Embryonic facial prominence (tissue), 1 donor: ENCODE measurements around the gene RNF227.
A peak's percentile ranks its signal among the peaks of the same experiment; 100 is the strongest.

ENCODE experiments used
- DNase-seq: peaks from one replicate; pipeline ENCODE4 v3.0.0-alpha.2; 2016; ENCODE audit errors: extremely low spot score

The RNF227 gene

GRCh38 chr17:7930841-7931631 lies 14.9 kb upstream of the RNF227 start:
- DNase-seq = no peak

DNA sequence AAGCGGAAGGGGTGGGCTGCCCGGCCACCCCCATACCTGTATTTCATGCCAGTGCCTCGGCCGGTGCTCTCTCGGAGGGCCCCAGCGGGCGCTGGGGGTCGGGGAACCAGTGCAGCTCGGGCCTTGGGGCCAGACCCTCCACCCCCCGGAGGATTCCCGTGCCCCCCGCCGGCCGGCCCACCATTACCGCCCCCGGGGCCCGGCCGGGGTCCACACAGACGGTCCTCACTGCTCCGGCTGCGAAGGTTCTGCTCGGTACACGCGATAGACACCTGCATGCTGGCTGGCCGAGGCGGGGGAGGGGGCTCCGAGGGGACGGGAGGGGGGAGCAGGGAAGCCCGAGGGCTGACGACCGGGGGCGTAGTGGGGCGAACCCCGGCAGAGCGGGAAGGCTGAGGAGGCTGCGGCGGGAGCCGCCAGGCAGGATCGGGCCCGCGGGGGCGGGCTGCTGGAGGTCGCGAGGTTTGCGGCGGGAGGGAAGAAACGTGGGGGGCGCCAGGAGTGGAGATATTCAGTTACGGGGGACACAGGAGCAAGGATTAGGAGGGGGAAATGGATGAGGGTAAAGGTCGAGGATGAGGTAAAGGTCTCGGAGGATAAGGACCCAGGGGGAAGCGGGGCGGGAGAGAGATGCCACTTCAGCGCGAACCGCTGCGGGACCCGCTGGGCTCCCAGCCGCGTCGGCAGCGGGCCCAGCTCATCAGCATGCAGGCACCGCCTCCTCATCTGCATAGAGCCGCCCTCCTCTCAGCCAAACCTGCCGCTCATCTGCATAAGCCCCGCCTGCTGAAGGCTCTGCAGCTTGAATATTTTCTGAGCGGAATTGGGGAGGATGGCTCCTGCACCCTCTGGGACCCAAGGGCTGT lies 13.3 kb upstream of the RNF227 start, which contains the start of gene KCNAB3:
TSS of gene KCNAB3 (minus strand) at position 699 of the 866 bp plus-strand sequence. CDS start at position 278, 421 bp downstream.
- DNase-seq = peak; percentile 78

DNA sequence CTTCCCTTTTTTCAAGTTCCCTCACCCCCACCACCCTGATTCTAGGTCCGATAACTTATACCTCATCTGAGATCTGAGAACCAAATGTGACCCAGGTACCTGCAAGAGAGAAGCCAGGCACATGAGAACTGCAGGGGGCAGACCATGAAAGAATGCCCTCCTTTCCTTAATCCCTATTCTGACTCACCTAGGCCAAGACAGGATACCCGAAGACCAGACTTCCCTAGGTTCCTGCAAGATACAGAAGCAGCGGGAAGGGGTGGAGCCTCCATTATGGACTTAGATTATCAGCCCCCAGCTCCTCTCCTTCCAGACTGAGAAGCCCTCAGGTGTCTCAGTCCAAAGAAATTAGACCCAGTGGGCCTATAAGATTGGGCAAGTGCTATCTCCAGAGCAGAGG lies 11.5 kb upstream of the RNF227 start:
- DNase-seq = no peak

DNA sequence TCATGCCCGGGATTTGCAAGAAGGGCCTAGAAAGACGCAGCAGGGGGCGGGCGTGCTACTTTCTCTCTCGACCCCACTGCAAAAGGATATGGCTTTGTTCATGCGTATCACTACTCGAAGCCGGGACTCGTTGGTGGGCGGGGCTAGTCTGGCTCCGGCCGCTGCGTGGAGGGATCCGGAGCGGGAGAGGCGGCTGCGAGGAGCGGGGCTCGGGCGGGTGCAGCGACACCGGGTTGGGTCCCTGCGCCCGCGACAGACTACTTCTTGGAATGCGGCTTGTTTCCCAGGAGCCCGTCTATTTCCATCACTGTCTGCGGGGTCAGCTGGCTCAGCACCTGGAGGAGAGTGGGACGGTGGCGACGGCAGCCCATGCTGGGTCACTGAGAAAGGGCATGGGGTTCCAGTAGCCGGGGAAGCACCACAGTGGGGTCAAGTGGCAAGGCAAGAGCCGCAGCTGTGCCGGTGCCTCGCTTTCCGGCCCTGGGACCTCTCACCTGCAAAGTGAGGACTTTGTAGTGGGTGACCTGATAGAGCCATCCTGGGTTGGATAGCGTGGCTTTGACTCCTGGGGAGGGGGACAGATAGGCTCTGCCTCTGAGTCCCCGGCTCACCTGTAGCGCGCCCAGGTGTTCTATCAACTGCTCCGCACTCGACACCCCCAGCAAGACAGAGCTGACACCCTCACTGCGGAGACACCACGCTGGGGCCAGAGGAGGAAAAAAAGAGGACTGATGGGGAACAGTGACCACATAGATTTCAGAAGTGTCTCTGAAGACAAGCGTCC lies 6.9 kb upstream of the RNF227 start:
- DNase-seq = peak; percentile 84

- DNase-seq = no peak
Observed at GRCh38 chr17:7922269-7922844, 6.3 kb upstream of the RNF227 start.

DNA sequence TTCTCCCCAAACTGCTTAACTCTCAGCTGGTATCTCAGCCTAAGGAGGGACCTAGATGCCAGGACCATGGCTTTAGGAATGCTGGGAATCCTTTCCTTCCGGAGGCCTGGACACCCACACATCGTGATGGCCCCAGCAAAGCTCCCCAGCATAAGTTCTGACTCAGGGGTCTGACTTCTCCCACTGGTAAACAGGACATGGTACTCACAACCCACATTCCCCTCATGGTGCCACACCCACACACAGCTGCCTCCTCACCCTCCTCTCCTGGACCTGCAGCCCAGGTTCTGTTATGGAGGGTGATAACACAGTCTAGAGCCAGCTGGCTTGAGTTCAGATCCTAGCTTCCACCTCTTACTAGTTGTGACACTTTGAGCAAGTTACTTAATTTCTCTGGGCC lies 719 bp upstream of the RNF227 start:
- no peak for DNase-seq

- no peak for DNase-seq
Observed at GRCh38 chr17:7916385-7916682, 245 bp upstream of the RNF227 start.

- DNase-seq = no peak
Observed at GRCh38 chr17:7915179-7915610, 894 bp downstream of the RNF227 start.

- no peak for DNase-seq
Observed at GRCh38 chr17:7912927-7913524, 3.1 kb downstream of the RNF227 start.

- no peak for DNase-seq
Observed at GRCh38 chr17:7911116-7911515, 5.0 kb downstream of the RNF227 start.

- no peak for DNase-seq
Observed at GRCh38 chr17:7910711-7911110, 5.4 kb downstream of the RNF227 start.

GRCh38 chr17:7910281-7910680 lies 5.8 kb downstream of the RNF227 start:
- DNase-seq = no peak

- DNase-seq = no peak
Observed at GRCh38 chr17:7909089-7909488, 7.0 kb downstream of the RNF227 start.

GRCh38 chr17:7903154-7904103 lies 12.7 kb downstream of the RNF227 start:
- no peak for DNase-seq

GRCh38 chr17:7897773-7898172 lies 18.3 kb downstream of the RNF227 start:
- no peak for DNase-seq

DNA sequence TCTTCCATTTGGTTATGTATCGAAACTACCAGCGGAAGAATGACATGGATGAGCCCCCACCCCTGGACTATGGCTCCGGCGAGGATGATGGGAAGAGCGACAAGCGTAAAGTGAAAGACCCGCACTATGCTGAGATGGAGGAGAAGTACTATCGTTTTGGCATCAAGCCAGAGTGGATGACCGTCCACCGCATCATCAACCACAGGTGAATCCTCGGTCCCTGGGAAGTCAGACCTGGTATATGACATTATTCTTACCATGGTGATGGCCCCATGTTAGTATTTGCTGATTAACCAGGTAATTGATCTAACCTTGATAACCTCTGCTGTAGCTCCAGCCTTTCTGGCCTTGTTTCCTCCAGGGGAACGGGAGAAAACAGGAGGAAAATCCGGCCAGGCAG lies 19.0 kb downstream of the RNF227 start:
- no peak for DNase-seq

DNA sequence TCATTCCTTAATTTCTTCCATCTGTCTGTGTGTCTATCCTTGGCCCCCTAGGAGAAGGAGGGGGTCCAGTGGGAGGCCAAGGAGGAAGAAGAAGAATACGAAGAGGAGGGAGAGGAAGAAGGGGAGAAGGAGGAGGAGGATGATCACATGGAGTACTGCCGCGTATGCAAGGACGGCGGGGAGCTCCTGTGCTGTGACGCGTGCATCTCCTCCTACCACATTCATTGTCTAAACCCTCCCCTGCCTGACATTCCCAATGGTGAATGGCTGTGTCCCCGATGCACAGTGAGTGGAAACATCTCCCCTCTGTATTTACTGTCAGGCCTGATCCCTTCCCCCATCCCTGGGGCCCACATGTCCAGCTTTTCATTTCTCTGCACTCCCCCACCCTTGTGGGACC lies 21.2 kb downstream of the RNF227 start:
- DNase-seq = no peak

DNA sequence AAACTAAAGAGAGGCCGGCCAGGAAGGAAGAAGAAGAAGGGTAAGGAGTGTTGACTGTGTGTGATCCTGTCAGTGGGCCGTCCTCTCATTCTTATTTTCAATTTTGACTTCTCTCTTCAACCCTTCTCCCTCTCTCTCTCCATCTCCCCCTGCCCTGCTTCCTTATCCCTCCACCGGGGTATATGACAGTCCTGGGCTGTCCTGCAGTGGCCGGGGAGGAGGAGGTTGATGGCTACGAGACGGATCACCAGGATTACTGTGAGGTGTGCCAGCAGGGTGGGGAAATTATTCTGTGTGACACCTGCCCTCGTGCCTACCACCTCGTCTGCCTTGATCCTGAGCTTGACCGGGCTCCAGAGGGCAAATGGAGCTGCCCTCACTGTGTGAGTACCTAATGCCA lies 21.9 kb downstream of the RNF227 start:
- no peak for DNase-seq

- no peak for DNase-seq
Observed at GRCh38 chr17:7893187-7893880, 22.8 kb downstream of the RNF227 start.
